DND-41 (cell line): ENCODE results near the gene TCF7L1.

Source experiments
- ATAC-seq: fragments of 200-7000 bp; cut with Tn5 transposase; 3 replicates; pipeline ENCODE4 v1.9.1; 2021; ENCODE audit warnings: low read depth; ENCODE audit not compliant: insufficient read depth
- DNase-seq: peaks from one replicate; pipeline ENCODE4 v3.0.0-alpha.2; 2020
- H2AFZ ChIP-seq: 2 replicates; pipeline ENCODE4 v1.6.0; 2012; ENCODE audit warnings: low read depth, low read length
- H3K27ac ChIP-seq: 2 replicates; pipeline ENCODE4 v1.5.1; 2012; ENCODE audit warnings: low read length, inconsistent platforms
- H3K27me3 ChIP-seq: fragments of 200-600 bp; sonication (generic); 2 replicates; pipeline ENCODE4 v1.6.0; 2012; ENCODE audit warnings: low read length, mild to moderate bottlenecking, inconsistent platforms; ENCODE audit not compliant: insufficient read depth, poor library complexity
- H3K36me3 ChIP-seq: 2 replicates; pipeline ENCODE4 v1.5.1; 2012; ENCODE audit warnings: low read length, inconsistent platforms; ENCODE audit not compliant: insufficient read depth
- H3K4me1 ChIP-seq: 2 replicates; pipeline ENCODE4 v1.5.1; 2012; ENCODE audit warnings: mild to moderate bottlenecking, low read length; ENCODE audit not compliant: insufficient read depth
- H3K4me2 ChIP-seq: 2 replicates; pipeline ENCODE4 v1.6.0; 2012; ENCODE audit warnings: mild to moderate bottlenecking, moderate library complexity, low read length, inconsistent platforms; ENCODE audit not compliant: insufficient read depth
- H3K4me3 ChIP-seq, 2 experiments: fragments of 200-600 bp in 1 of 2; shearing (Covaris generic) in 1 of 2; 2 replicates each; pipeline ENCODE4 v1.5.1; 2012 to 2016; ENCODE audit warnings: inconsistent platforms in 2 of 2, low read length in 2 of 2, mild to moderate bottlenecking in 2 of 2, low read depth in 1 of 2, moderate library complexity in 1 of 2
- H3K79me2 ChIP-seq: 2 replicates; pipeline ENCODE4 v1.6.0; 2012; ENCODE audit warnings: low read length, inconsistent platforms; ENCODE audit not compliant: insufficient read depth
- H3K9ac ChIP-seq: 2 replicates; pipeline ENCODE4 v1.6.0; 2012; ENCODE audit warnings: low read depth, mild to moderate bottlenecking, inconsistent platforms, low read length, moderate library complexity
- H3K9me3 ChIP-seq: 2 replicates; pipeline ENCODE4 v1.5.1; 2012; ENCODE audit warnings: low read length, moderate library complexity, mild to moderate bottlenecking, inconsistent platforms; ENCODE audit not compliant: insufficient read depth, severe bottlenecking
- H4K20me1 ChIP-seq: 2 replicates; pipeline ENCODE4 v1.6.0; 2012; ENCODE audit warnings: low read length; ENCODE audit not compliant: insufficient read depth
- CTCF ChIP-seq: IDR thresholded peaks from 2 replicates; pipeline ENCODE4 v1.5.1; 2012; ENCODE audit warnings: borderline replicate concordance, low read length, moderate library complexity, mild to moderate bottlenecking; ENCODE audit not compliant: poor library complexity, severe bottlenecking; ENCODE audit errors: extremely low read depth
- EZH2 ChIP-seq: IDR thresholded peaks from 3 replicates; pipeline ENCODE4 v1.6.1; 2012; ENCODE audit warnings: borderline replicate concordance, low read depth, mild to moderate bottlenecking, moderate library complexity, low read length, inconsistent platforms; ENCODE audit not compliant: severe bottlenecking

TCF7L1 gene

GRCh38 chr2:85157345-85157744 is 24.2 kb downstream of the TCF7L1 start:
- no peak for TF ChIP-seq CTCF
- no peak for TF ChIP-seq EZH2
- ATAC-seq, result no peak

GRCh38 chr2:85158559-85159273 is 25.5 kb downstream of the TCF7L1 start:
- ATAC-seq, result no peak
- H3K27me3 ChIP-seq, result peaks cover 16% of the 10 kb centered on the region
- no peak overlapping the region for H3K9ac ChIP-seq
- no peak overlapping the region for H2AFZ ChIP-seq
- H3K9me3 ChIP-seq, result no peaks in the 10 kb centered on the region
- DNase-seq, result no peak
- no peak overlapping the region for H3K27ac ChIP-seq
- H4K20me1 ChIP-seq, result no peaks in the 10 kb centered on the region
- no peaks in the 10 kb centered on the region for H3K79me2 ChIP-seq
- no peak for TF ChIP-seq CTCF
- TF ChIP-seq EZH2, result no peak
- no peak overlapping the region for H3K4me3 ChIP-seq
- no peaks in the 10 kb centered on the region for H3K4me1 ChIP-seq
- no peaks in the 10 kb centered on the region for H3K36me3 ChIP-seq
- H3K4me2 ChIP-seq, result no peak overlapping the region

More at GRCh38 chr2:85157345-85157744, 24.2 kb downstream of the TCF7L1 start:
- DNase-seq, result no peak
- H3K27ac ChIP-seq, result no peak overlapping the region
- H4K20me1 ChIP-seq, result no peaks in the 10 kb centered on the region
- no peaks in the 10 kb centered on the region for H3K79me2 ChIP-seq
- no peaks in the 10 kb centered on the region for H3K36me3 ChIP-seq
- no peak overlapping the region for H2AFZ ChIP-seq
- no peak overlapping the region for H3K4me2 ChIP-seq
- H3K9ac ChIP-seq, result no peak overlapping the region
- H3K27me3 ChIP-seq, result peaks cover 12% of the 10 kb centered on the region
- H3K4me3 ChIP-seq, result no peak overlapping the region
- H3K9me3 ChIP-seq, result no peaks in the 10 kb centered on the region
- no peaks in the 10 kb centered on the region for H3K4me1 ChIP-seq

- TF ChIP-seq EZH2, result no peak
- no peak for TF ChIP-seq CTCF
- ATAC-seq (no peak), DNase-seq (no peak)
- Histone ChIP-seq H4K20me1 (no peaks in the 10 kb centered on the region; the same call in 1 of the 2 replicates), H3K4me3 (no peak overlapping the region), H3K9ac (no peak overlapping the region), H3K4me2 (no peak overlapping the region), H3K27ac (no peak overlapping the region), H3K79me2 (no peaks in the 10 kb centered on the region), H3K9me3 (no peaks in the 10 kb centered on the region), H3K36me3 (no peaks in the 10 kb centered on the region), H2AFZ (no peak overlapping the region), H3K27me3 (peaks cover 19% of the 10 kb centered on the region), H3K4me1 (no peaks in the 10 kb centered on the region)
Measured at GRCh38 chr2:85159589-85159988, 26.4 kb downstream of the TCF7L1 start.
